Activated CD4-positive, alpha-beta T cell treated with anti-CD3 and anti-CD28 coated beads, Interleukin-2, amount 10 ng/mL, durations not matched to agents 24 days and 14 days (primary cell): ENCODE measurements around the gene TAS2R38. TPM values are rescaled to one million over a fixed set of nuclear protein-coding genes. Genes with fewer than 3 reads are reported as not detected.

Experiments
- DNase-seq: peaks from one replicate; pipeline ENCODE4 v3.0.0; 2022
- H3K27ac Mint-ChIP-seq: one replicate; pipeline ENCODE4 v1.8.0; 2022; ENCODE audit warnings: mild to moderate bottlenecking, mixed read lengths
- H3K27me3 Mint-ChIP-seq: one replicate; pipeline ENCODE4 v1.8.0; 2022; ENCODE audit warnings: mixed read lengths
- H3K36me3 Mint-ChIP-seq: one replicate; pipeline ENCODE4 v1.8.0; 2022; ENCODE audit warnings: low read depth, mild to moderate bottlenecking, mixed read lengths
- H3K4me1 Mint-ChIP-seq: one replicate; pipeline ENCODE4 v1.8.0; 2021; ENCODE audit warnings: mixed read lengths
- H3K4me3 Mint-ChIP-seq: one replicate; pipeline ENCODE4 v1.8.0; 2022; ENCODE audit warnings: mild to moderate bottlenecking, moderate library complexity, mixed read lengths
- H3K9me3 Mint-ChIP-seq: one replicate; pipeline ENCODE4 v1.8.0; 2021; ENCODE audit warnings: mixed read lengths
- intact Hi-C: fragments of 100-400 bp; cut with micrococcal nuclease; formaldehyde crosslinking; loops from one replicate; pipeline ENCODE4 v1.15.1; 2023
- total RNA-seq: library from RNA; stranded (reverse); gene quantifications from 2 replicates; pipeline ENCODE4 v1.2.3, GENCODE V29; 2022

The TAS2R38 gene
- total RNA-seq, 1 donor from 2014 or later, result not detected

- intact Hi-C loops, result no loop called here
- no peak overlapping the region for H3K4me3 Mint-ChIP-seq
These were observed 21.1 kb downstream of the TAS2R38 start for GRCh38 chr7:141952461-141952860.

GRCh38 chr7:141950806-141951205, 22.8 kb downstream of the TAS2R38 start:
- no peak for DNase-seq
- no peaks in the 10 kb centered on the region for H3K4me1 Mint-ChIP-seq
- H3K27me3 Mint-ChIP-seq, result no peaks in the 10 kb centered on the region
- H3K27ac Mint-ChIP-seq, result no peak overlapping the region
- H3K36me3 Mint-ChIP-seq, result no peaks in the 10 kb centered on the region
- intact Hi-C loops, result no loop called here
- H3K4me3 Mint-ChIP-seq, result no peak overlapping the region
- H3K9me3 Mint-ChIP-seq, result no peaks in the 10 kb centered on the region

More at GRCh38 chr7:141952461-141952860, 21.1 kb downstream of the TAS2R38 start:
- no peak overlapping the region for H3K27ac Mint-ChIP-seq
- DNase-seq, result no peak
- H3K9me3 Mint-ChIP-seq, result no peaks in the 10 kb centered on the region
- no peaks in the 10 kb centered on the region for H3K27me3 Mint-ChIP-seq
- H3K36me3 Mint-ChIP-seq, result no peaks in the 10 kb centered on the region
- no peaks in the 10 kb centered on the region for H3K4me1 Mint-ChIP-seq

GRCh38 chr7:141949911-141950310, 23.7 kb downstream of the TAS2R38 start:
- Mint-ChIP-seq H3K27me3 (no peaks in the 10 kb centered on the region), H3K4me3 (no peak overlapping the region), H3K36me3 (no peaks in the 10 kb centered on the region), H3K27ac (no peak overlapping the region), H3K9me3 (no peaks in the 10 kb centered on the region), H3K4me1 (no peaks in the 10 kb centered on the region)
- no peak for DNase-seq
- intact Hi-C loops, result no loop called here

- no peaks in the 10 kb centered on the region for H3K9me3 Mint-ChIP-seq
- H3K27ac Mint-ChIP-seq, result no peak overlapping the region
- DNase-seq, result no peak
- intact Hi-C loops, result no loop called here
- no peak overlapping the region for H3K4me3 Mint-ChIP-seq
- H3K27me3 Mint-ChIP-seq, result no peaks in the 10 kb centered on the region
- H3K36me3 Mint-ChIP-seq, result no peaks in the 10 kb centered on the region
- H3K4me1 Mint-ChIP-seq, result no peaks in the 10 kb centered on the region
These were observed 24.1 kb downstream of the TAS2R38 start for GRCh38 chr7:141949451-141949850.

GRCh38 chr7:141949021-141949420, 24.6 kb downstream of the TAS2R38 start:
- intact Hi-C loops, result no loop called here
- H3K27me3 Mint-ChIP-seq, result no peaks in the 10 kb centered on the region

GRCh38 chr7:141946796-141947195, 26.8 kb downstream of the TAS2R38 start, which contains the start of gene CLEC5A:
TSS of gene CLEC5A (minus strand) at chr7:141946974. CDS start at chr7:141946292, 682 bp downstream.
- intact Hi-C loops, result no loop called here
- Mint-ChIP-seq H3K9me3 (no peaks in the 10 kb centered on the region), H3K4me3 (no peak within 1 kb of the TSS), H3K27ac (no peak within 1 kb of the TSS), H3K36me3 (no peaks in the 10 kb centered on the region), H3K27me3 (no peaks in the 10 kb centered on the region), H3K4me1 (no peaks in the 10 kb centered on the region)
- no peak for DNase-seq

More at GRCh38 chr7:141949021-141949420, 24.6 kb downstream of the TAS2R38 start:
- Mint-ChIP-seq H3K36me3 (no peaks in the 10 kb centered on the region), H3K9me3 (no peaks in the 10 kb centered on the region), H3K4me1 (no peaks in the 10 kb centered on the region), H3K4me3 (no peak overlapping the region), H3K27ac (no peak overlapping the region)
- DNase-seq, result no peak

- Mint-ChIP-seq H3K9me3 (peaks cover 9% of the 10 kb centered on the region), H3K4me1 (no peaks in the 10 kb centered on the region), H3K4me3 (no peak overlapping the region), H3K36me3 (no peaks in the 10 kb centered on the region), H3K27me3 (no peaks in the 10 kb centered on the region), H3K27ac (no peak overlapping the region)
- DNase-seq, result no peak
- intact Hi-C loops, result no loop called here
These were observed 28.2 kb downstream of the TAS2R38 start for GRCh38 chr7:141945356-141945755.

- H3K4me1 Mint-ChIP-seq, result no peaks in the 10 kb centered on the region
- no peak overlapping the region for H3K4me3 Mint-ChIP-seq
- no peak overlapping the region for H3K27ac Mint-ChIP-seq
- no peak for DNase-seq
- H3K27me3 Mint-ChIP-seq, result no peaks in the 10 kb centered on the region
- intact Hi-C loops, result no loop called here
- H3K9me3 Mint-ChIP-seq, result peaks cover 9% of the 10 kb centered on the region
- no peaks in the 10 kb centered on the region for H3K36me3 Mint-ChIP-seq
These were observed 28.8 kb downstream of the TAS2R38 start for GRCh38 chr7:141944811-141945210.

- intact Hi-C loops, result no loop called here
- Mint-ChIP-seq H3K27me3 (no peaks in the 10 kb centered on the region), H3K27ac (no peak overlapping the region), H3K4me1 (no peaks in the 10 kb centered on the region), H3K36me3 (no peaks in the 10 kb centered on the region), H3K9me3 (peaks cover 9% of the 10 kb centered on the region), H3K4me3 (no peak overlapping the region)
- DNase-seq, result no peak
These were observed 29.7 kb downstream of the TAS2R38 start for GRCh38 chr7:141943846-141944245.

- H3K4me1 Mint-ChIP-seq, result no peaks in the 10 kb centered on the region
- intact Hi-C loops, result no loop called here
These were observed 32.5 kb downstream of the TAS2R38 start for GRCh38 chr7:141941075-141941474.

GRCh38 chr7:141930211-141930610, 43.4 kb downstream of the TAS2R38 start:
- H3K4me3 Mint-ChIP-seq, result no peak overlapping the region
- peaks cover 4% of the 10 kb centered on the region for H3K9me3 Mint-ChIP-seq
- H3K4me1 Mint-ChIP-seq, result no peaks in the 10 kb centered on the region
- H3K27ac Mint-ChIP-seq, result no peak overlapping the region
- intact Hi-C loops, result no loop called here
- DNase-seq, result no peak
- no peaks in the 10 kb centered on the region for H3K36me3 Mint-ChIP-seq
- no peaks in the 10 kb centered on the region for H3K27me3 Mint-ChIP-seq

More at GRCh38 chr7:141941075-141941474, 32.5 kb downstream of the TAS2R38 start:
- H3K36me3 Mint-ChIP-seq, result no peaks in the 10 kb centered on the region
- H3K27ac Mint-ChIP-seq, result no peak overlapping the region
- no peaks in the 10 kb centered on the region for H3K27me3 Mint-ChIP-seq
- H3K9me3 Mint-ChIP-seq, result peaks cover 14% of the 10 kb centered on the region
- no peak for DNase-seq
- no peak overlapping the region for H3K4me3 Mint-ChIP-seq

GRCh38 chr7:141928845-141929195, 44.8 kb downstream of the TAS2R38 start:
- intact Hi-C loops, result no loop called here
- no peak overlapping the region for H3K4me3 Mint-ChIP-seq
- no peaks in the 10 kb centered on the region for H3K36me3 Mint-ChIP-seq
- H3K27ac Mint-ChIP-seq, result no peak overlapping the region
- peaks cover 4% of the 10 kb centered on the region for H3K9me3 Mint-ChIP-seq
- DNase-seq, result no peak
- no peaks in the 10 kb centered on the region for H3K4me1 Mint-ChIP-seq
- H3K27me3 Mint-ChIP-seq, result no peaks in the 10 kb centered on the region

- DNase-seq, result no peak
- no peak overlapping the region for H3K27ac Mint-ChIP-seq
- H3K36me3 Mint-ChIP-seq, result no peaks in the 10 kb centered on the region
- intact Hi-C loops, result no loop called here
- no peaks in the 10 kb centered on the region for H3K4me1 Mint-ChIP-seq
- H3K27me3 Mint-ChIP-seq, result no peaks in the 10 kb centered on the region
- H3K4me3 Mint-ChIP-seq, result no peak overlapping the region
- H3K9me3 Mint-ChIP-seq, result peaks cover 4% of the 10 kb centered on the region
These were observed 45.3 kb downstream of the TAS2R38 start for GRCh38 chr7:141928146-141928844.
